HL-60 (cell line): Measurements from ENCODE around the gene PSENEN.

Experiments
- CTCF ChIP-seq: IDR thresholded peaks from one replicate; pipeline ENCODE4 v1.5.1; 2011; ENCODE audit warnings: low read length, control low read depth, inconsistent platforms; ENCODE audit not compliant: insufficient read depth
- GABPA ChIP-seq: IDR thresholded peaks from 2 replicates; pipeline ENCODE4 v1.6.1; 2012; ENCODE audit warnings: low read depth
- POLR2AphosphoS5 ChIP-seq: IDR thresholded peaks from 2 replicates; pipeline ENCODE4 v1.6.1; 2012; ENCODE audit warnings: low read depth
- REST ChIP-seq: IDR thresholded peaks from 2 replicates; pipeline ENCODE4 v1.6.1; 2012; ENCODE audit warnings: low read depth; ENCODE audit not compliant: insufficient replicate concordance

- TF ChIP-seq POLR2AphosphoS5 (no peak), CTCF (no peak), REST (no peak), GABPA (no peak)
Observed at GRCh38 chr19:35746531-35746930, 1.1 kb downstream of the PSENEN start.
